ENCODE data around the gene CACTIN.

GRCh38 chr19:3643674-3644313 lies 17.2 kb upstream of the CACTIN start:
- no peak for TF ChIP-seq CTCF (IDR thresholded peaks at IDR 0.05; ENCODE audit: low read length)
- TF ChIP-seq EZH2 (optimal IDR thresholded peaks at IDR 0.05; ENCODE audit: low read depth, low read length), result no peak
- TF ChIP-seq EZH2phosphoT487 (IDR thresholded peaks at IDR 0.05; ENCODE audit: low read length), result no peak
